GM23338 (cell line): ENCODE results near the gene KIAA1328. TPM values are rescaled to one million over a fixed set of nuclear protein-coding genes. Genes with fewer than 3 reads are reported as not detected.

Experiments
- ATAC-seq: fragments of 200-7000 bp; cut with Tn5 transposase; 3 replicates; pipeline ENCODE4 v1.9.1; 2020
- DNase-seq: peaks from one replicate; pipeline ENCODE4 v3.0.0-alpha.2; 2015; ENCODE audit warnings: low spot score
- H2AFZ ChIP-seq: fragments of 200-600 bp; sonication (generic); 2 replicates; pipeline ENCODE4 v1.8.0; 2016; ENCODE audit warnings: antibody characterized with exemption, mild to moderate bottlenecking, moderate library complexity
- H3F3A ChIP-seq: fragments of 200-600 bp; sonication (generic); replicated peaks from 2 replicates; pipeline ENCODE4 v1.8.0; 2017; ENCODE audit warnings: antibody characterized with exemption, mixed run types, low read depth
- H3K27ac ChIP-seq: fragments of 200-600 bp; sonication (generic); 2 replicates; pipeline ENCODE4 v1.6.1; 2016; ENCODE audit warnings: low read depth
- H3K27me3 ChIP-seq: fragments of 200-600 bp; sonication (generic); 2 replicates; pipeline ENCODE4 v1.8.0; 2016; ENCODE audit warnings: mild to moderate bottlenecking, mixed run types, moderate library complexity; ENCODE audit not compliant: insufficient read depth
- H3K36me3 ChIP-seq: fragments of 200-600 bp; sonication (generic); 2 replicates; pipeline ENCODE4 v1.8.0; 2016; ENCODE audit warnings: mild to moderate bottlenecking; ENCODE audit not compliant: insufficient read depth
- H3K4me1 ChIP-seq: fragments of 200-600 bp; sonication (generic); 2 replicates; pipeline ENCODE4 v1.8.0; 2016; ENCODE audit warnings: mild to moderate bottlenecking, moderate library complexity; ENCODE audit not compliant: insufficient read depth
- H3K4me2 ChIP-seq: fragments of 200-600 bp; sonication (generic); 2 replicates; pipeline ENCODE4 v1.7.1; 2017; ENCODE audit warnings: mixed run types
- H3K4me3 ChIP-seq: fragments of 200-600 bp; sonication (generic); 2 replicates; pipeline ENCODE4 v1.6.1; 2016; ENCODE audit warnings: mixed run types
- H3K79me2 ChIP-seq: fragments of 200-600 bp; sonication (generic); replicated peaks from 2 replicates; pipeline ENCODE4 v1.8.0; 2017; ENCODE audit warnings: mild to moderate bottlenecking; ENCODE audit not compliant: insufficient read depth
- H3K9me2 ChIP-seq: fragments of 200-600 bp; sonication (generic); 2 replicates; pipeline ENCODE4 v1.8.0; 2017; ENCODE audit not compliant: insufficient read depth
- H4K20me1 ChIP-seq: fragments of 200-600 bp; sonication (generic); replicated peaks from 2 replicates; pipeline ENCODE4 v1.8.0; 2017; ENCODE audit warnings: mild to moderate bottlenecking; ENCODE audit not compliant: insufficient read depth
- H3K27ac Mint-ChIP-seq: 2 replicates; pipeline ENCODE4 v1.8.0; 2020; ENCODE audit warnings: inconsistent platforms, mild to moderate bottlenecking, moderate library complexity, mixed read lengths
- H3K27me3 Mint-ChIP-seq: 3 replicates; pipeline ENCODE4 v1.8.0; 2022; ENCODE audit warnings: low read depth, mild to moderate bottlenecking, moderate library complexity, mixed read lengths, inconsistent platforms; ENCODE audit not compliant: insufficient read depth, poor library complexity
- H3K36me3 Mint-ChIP-seq: 3 replicates; pipeline ENCODE4 v1.8.0; 2021; ENCODE audit warnings: low read depth, mild to moderate bottlenecking, inconsistent platforms, moderate library complexity, mixed read lengths
- H3K4me1 Mint-ChIP-seq: 3 replicates; pipeline ENCODE4 v1.8.0; 2020; ENCODE audit warnings: mild to moderate bottlenecking, inconsistent platforms, mixed read lengths
- H3K4me3 Mint-ChIP-seq: 3 replicates; pipeline ENCODE4 v1.8.0; 2021; ENCODE audit warnings: moderate library complexity, mild to moderate bottlenecking, inconsistent platforms, mixed read lengths
- H3K9me3 Mint-ChIP-seq: 3 replicates; pipeline ENCODE4 v1.8.0; 2020; ENCODE audit warnings: moderate library complexity, mild to moderate bottlenecking, inconsistent platforms, mixed read lengths
- CREB1 ChIP-seq: fragments of 250-450 bp; sonication (Bioruptor Pico); IDR thresholded peaks from 2 replicates; pipeline ENCODE4 v1.5.0; 2020; ENCODE audit warnings: low read depth, mild to moderate bottlenecking, moderate library complexity
- CTCF ChIP-seq, 2 experiments: fragments of 200-600 bp in 1 of 2; sonication (generic) in 1 of 2; conservative IDR thresholded peaks; 2 replicates each; pipeline versions ENCODE4 v1.5.1 to v1.6.1; 2016 to 2017; ENCODE audit warnings: antibody characterized with exemption in 2 of 2, low read depth in 2 of 2, mild to moderate bottlenecking in 2 of 2, moderate library complexity in 1 of 2
- EZH2phosphoT487 ChIP-seq: fragments of 200-600 bp; sonication (generic); IDR thresholded peaks from one replicate; pipeline ENCODE4 v1.8.1; 2018; ENCODE audit warnings: antibody characterized with exemption; ENCODE audit not compliant: unreplicated experiment
- JUNB ChIP-seq: IDR thresholded peaks from one replicate; pipeline ENCODE4 v1.6.1; 2016; ENCODE audit warnings: antibody characterized with exemption; ENCODE audit not compliant: unreplicated experiment
- NANOG ChIP-seq: IDR thresholded peaks from 2 replicates; pipeline ENCODE4 v1.6.1; 2016; ENCODE audit warnings: antibody characterized with exemption, borderline replicate concordance
- STAT1 ChIP-seq: IDR thresholded peaks from one replicate; pipeline ENCODE4 v1.6.1; 2016; ENCODE audit warnings: antibody characterized with exemption; ENCODE audit not compliant: unreplicated experiment
- ZNF331 ChIP-seq: fragments of 250-450 bp; sonication (Bioruptor Pico); IDR thresholded peaks from 2 replicates; pipeline ENCODE4 v1.5.0; 2020; ENCODE audit warnings: low read depth, mild to moderate bottlenecking, moderate library complexity
- polyA plus RNA-seq: library from polyadenylated mRNA; unstranded; fragments of >200 nt; fragmentation: Nextera tagmentation; extraction: Ambion mirVana; gene quantifications from 2 replicates; pipeline ENCODE4 v1.2.1, GENCODE V29; 2016
- total RNA-seq: library from RNA; depleted of rRNA; stranded (reverse); fragments of >200 nt; shearing (Covaris generic); gene quantifications from 2 replicates; pipeline ENCODE4 v1.2.3, GENCODE V29; 2014

KIAA1328 gene
- total and polyA plus RNA-seq, 2 experiments from 2014 or later: 5.2 to 8.4 TPM

GRCh38 chr18:37156330-37156942 is 327.5 kb downstream of the KIAA1328 start (continued):
- TF ChIP-seq CREB1 (CRISPR knock-in tag): no peak

GRCh38 chr18:37160038-37160820 is 331.3 kb downstream of the KIAA1328 start:
- Mint-ChIP-seq H3K27me3 (no peaks in the 10 kb centered on the region), H3K27ac (peak overlapping the region; percentile 69), H3K9me3 (no peaks in the 10 kb centered on the region; the same call in 2 of the 3 replicates), H3K36me3 (no peaks in the 10 kb centered on the region), H3K4me3 (peak overlapping the region; percentile 17; the same call in 2 of the 3 replicates), H3K4me1 (peaks cover 44% of the 10 kb centered on the region)
- Histone ChIP-seq H3K9me2 (no peaks in the 10 kb centered on the region), H3F3A (no peaks in the 10 kb centered on the region), H3K79me2 (no peaks in the 10 kb centered on the region), H3K4me2 (peak overlapping the region; percentile 56), H4K20me1 (no peaks in the 10 kb centered on the region), H3K4me1 (peaks cover 46% of the 10 kb centered on the region), H3K27me3 (no peaks in the 10 kb centered on the region), H2AFZ (no peak overlapping the region), H3K27ac (peak overlapping the region; percentile 59), H3K36me3 (no peaks in the 10 kb centered on the region), H3K4me3 (0 out of 2 replicates have a peak overlapping the region, but pooled peaks have one; percentile 4)
- no peak for DNase-seq
- ATAC-seq: peak; percentile 76
- no peak for TF ChIP-seq STAT1
- TF ChIP-seq CREB1 (CRISPR knock-in tag): peak; percentile 22; the same call in 1 of the 2 replicates
- TF ChIP-seq NANOG: peak; percentile 65
- TF ChIP-seq JUNB: no peak
- no peak for TF ChIP-seq CTCF (conservative IDR thresholded peaks at IDR 0.05; ENCODE audit: low read depth in 2 of 2)

GRCh38 chr18:37161491-37161890 is 332.6 kb downstream of the KIAA1328 start:
- peak overlapping the region; percentile 32; the same call in 1 of the 2 replicates for H3K27ac Mint-ChIP-seq
- Histone ChIP-seq H3K9me2 (no peaks in the 10 kb centered on the region), H3K27ac (0 out of 2 replicates have a peak overlapping the region, but pooled peaks have one; percentile 5), H3K4me2 (no peak overlapping the region), H4K20me1 (no peaks in the 10 kb centered on the region), H3K79me2 (no peaks in the 10 kb centered on the region), H3F3A (no peaks in the 10 kb centered on the region), H3K4me3 (no peak overlapping the region), H3K27me3 (no peaks in the 10 kb centered on the region), H3K36me3 (no peaks in the 10 kb centered on the region), H3K4me1 (peaks cover 45% of the 10 kb centered on the region), H2AFZ (no peak overlapping the region)
- no peak overlapping the region for H3K4me3 Mint-ChIP-seq
- TF ChIP-seq ZNF331 (no peak), NANOG (no peak), EZH2phosphoT487 (no peak)
- no peak for DNase-seq
- H3K4me1 Mint-ChIP-seq: peaks cover 46% of the 10 kb centered on the region
- no peaks in the 10 kb centered on the region for H3K27me3 Mint-ChIP-seq
- ATAC-seq: no peak
- no peaks in the 10 kb centered on the region; the same call in 2 of the 3 replicates for H3K9me3 Mint-ChIP-seq
- 0 out of 3 replicates have a peak, but pooled peaks cover 4% of the 10 kb centered on the region for H3K36me3 Mint-ChIP-seq
